ENCODE results near the gene SPG11. TPM values are rescaled to one million over a fixed set of nuclear protein-coding genes. Genes with fewer than 3 reads are reported as not detected.
A peak's percentile ranks its signal among the peaks of the same experiment; 100 is the strongest.

The SPG11 gene
- total and polyA plus RNA-seq, 9 of the 15 experiments (the other 6 are each of a cell fraction or from before 2014, with no cell fraction given) = 23.3 to 71.2 (median 45.6) TPM

- TF ChIP-seq CEBPZ (IDR thresholded peaks at IDR 0.05; ENCODE audit: borderline replicate concordance, low read depth, low read length) = no peak
- no peak; the same call in 1 of the 2 replicates for TF ChIP-seq ATF1 (CRISPR knock-in tag; IDR thresholded peaks at IDR 0.05)
- peak; percentile 45 for TF ChIP-seq ATF1 (tag; IDR thresholded peaks at IDR 0.05)
- no peak for TF ChIP-seq GTF2E2 (tag; IDR thresholded peaks at IDR 0.05)
- no peak for TF ChIP-seq E2F8 (IDR thresholded peaks at IDR 0.05; ENCODE audit: low read depth, partially characterized antibody)
- no peak for TF ChIP-seq PURB (CRISPR knock-in tag; IDR thresholded peaks at IDR 0.05; ENCODE audit: low read depth)
- no peak for TF ChIP-seq STAG1 (CRISPR knock-in tag; IDR thresholded peaks at IDR 0.05; ENCODE audit: borderline replicate concordance)
- peak; percentile 48; the same call in 1 of the 2 replicates for TF ChIP-seq HLTF (IDR thresholded peaks at IDR 0.05)
- TF ChIP-seq MBD1 (CRISPR knock-in tag; IDR thresholded peaks at IDR 0.05) = no peak
- TF ChIP-seq MCM2 (IDR thresholded peaks at IDR 0.05; ENCODE audit: low read depth) = no peak
- no peak for TF ChIP-seq MIER1 (IDR thresholded peaks at IDR 0.05; ENCODE audit: low read depth)
- no peak for TF ChIP-seq NUFIP1 (IDR thresholded peaks at IDR 0.05; ENCODE audit: partially characterized antibody)
- TF ChIP-seq ZSCAN29 (IDR thresholded peaks at IDR 0.05) = no peak
- TF ChIP-seq WHSC1 (IDR thresholded peaks at IDR 0.05; ENCODE audit: low read length) = no peak
- peak; percentile 43; the same call in 1 of the 2 replicates for TF ChIP-seq POLR2AphosphoS5 (IDR thresholded peaks at IDR 0.05; ENCODE audit: control insufficient read depth, insufficient read depth, low read depth, low read length)
- TF ChIP-seq TEAD2 (tag; IDR thresholded peaks at IDR 0.05) = no peak
- 0 out of 2 replicates have a peak, but pooled peaks have one; percentile 55 for TF ChIP-seq NR2F6 (CRISPR knock-in tag; IDR thresholded peaks at IDR 0.05)
- no peak for TF ChIP-seq ZNF354B (CRISPR knock-in tag; IDR thresholded peaks at IDR 0.05)
These were observed 127.0 kb downstream of the SPG11 start (continued) for GRCh38 chr15:44536302-44536961.

Measured in K562 (cell line).